ENCODE results near the gene GOLT1B. TPM values are rescaled to one million over a fixed set of nuclear protein-coding genes. Genes with fewer than 3 reads are reported as not detected.

GOLT1B gene
- total and polyA plus RNA-seq, 2 of the 8 experiments (the other 6 are each of a cell fraction or from before 2014, with no cell fraction given): 18.3 to 38.3 TPM

DNA sequence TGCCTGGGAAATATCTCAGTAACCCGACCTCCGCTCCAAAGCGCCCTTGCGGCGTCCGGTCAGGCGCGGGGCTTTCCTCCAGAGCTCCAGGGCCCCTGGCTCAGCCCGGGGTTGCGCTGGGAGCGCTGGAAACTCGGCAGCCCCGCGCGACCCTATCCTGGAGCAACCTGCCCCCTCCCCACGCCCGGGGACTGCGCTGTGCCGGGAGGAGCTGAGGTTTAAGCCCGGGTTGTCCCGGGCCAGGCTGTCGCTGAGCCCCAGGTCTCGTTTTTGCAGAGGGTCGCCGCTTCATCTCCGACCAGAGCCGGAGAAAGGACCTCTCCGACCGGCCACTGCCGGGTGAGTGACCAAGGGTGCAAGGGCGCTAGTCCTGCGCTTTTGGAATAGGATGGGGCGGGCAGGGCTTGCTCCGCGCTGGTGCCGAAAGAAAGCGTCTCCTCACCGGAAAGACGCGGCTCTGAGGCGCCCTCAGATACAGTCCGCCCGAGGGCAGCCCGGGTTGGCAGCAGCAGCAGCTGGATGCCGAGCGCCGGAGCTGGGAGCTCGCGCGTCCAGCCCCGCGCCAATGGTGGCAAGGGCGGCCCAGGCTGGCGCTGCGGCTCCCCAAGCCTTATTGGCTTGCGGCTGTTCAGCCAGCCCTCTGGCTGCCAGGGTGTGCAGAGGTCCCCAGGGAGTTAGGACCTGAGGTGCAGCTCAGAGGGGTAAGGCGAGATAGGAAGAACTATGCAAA lies 26.0 kb downstream of the GOLT1B start:
- no peaks in the 10 kb centered on the region for H3K79me1 ChIP-seq (ENCODE audit: low read depth, low read length)
- FAIRE-seq (no peak), DNase-seq (ENCODE audit: low read depth in 1 of 2, low spot score in 2 of 2) (peak; percentile 54 to 78)
- peak overlapping the region; percentile 53; the same call in 1 of the 2 replicates for H3K18ac ChIP-seq (ENCODE audit: extremely low read depth, low read length)
- H4K20me1 ChIP-seq (replicated peaks in 1 of 2; ENCODE audit: control insufficient read depth in 1 of 2, insufficient read depth in 2 of 2, low read length in 2 of 2): no peaks in the 10 kb centered on the region
- H3K56ac ChIP-seq (replicated peaks; ENCODE audit: insufficient read length, low read depth, low read length): no peak overlapping the region
- no peaks in the 10 kb centered on the region for H3K79me2 ChIP-seq (ENCODE audit: control insufficient read depth in 1 of 2, insufficient read depth in 2 of 2, low read length in 2 of 2)
- CTCF ChIA-PET (ENCODE audit: partially characterized antibody): interaction anchor here (0.6 kb wide), 1 partner anchor 149 kb away, joined by 3 read pairs; no protein-coding TSS in a partner anchor
- no peak overlapping the region for H2BK120ac ChIP-seq (replicated peaks; ENCODE audit: low read depth, low read length)
- H3K23me2 ChIP-seq (ENCODE audit: low read depth, low read length): peaks cover 6% of the 10 kb centered on the region; the same call in 1 of the 2 replicates
- H3K4me3 ChIP-seq (ENCODE audit: extremely low read depth in 1 of 4, insufficient read depth in 2 of 4, low read depth in 3 of 4, low read length in 4 of 4): peak overlapping the region; percentile 51 to 75 (median 62)
- peaks cover 0 to 4% (median 0%) of the 10 kb centered on the region in 4 experiments; a peak in 1 of 7 replicates for H3K4me1 ChIP-seq (replicated peaks in 1 of 4; ENCODE audit: control insufficient read depth in 3 of 4, insufficient read depth in 4 of 4, low read length in 3 of 4)
- no peaks in the 10 kb centered on the region for H3K36me3 ChIP-seq (ENCODE audit: control insufficient read depth in 2 of 4, insufficient read depth in 4 of 4, low read length in 3 of 4)
- 2% methylated on average over 57 of the region's 57 CpGs; no CpG with 5 or more reads in 1 of the 2 experiments for WGBS, 2 experiments (ENCODE audit: extremely low coverage in 1 of 2, insufficient coverage in 1 of 2, insufficient read length in 1 of 2, insufficient replicate concordance in 2 of 2, low coverage in 1 of 2, low lambda C conversion rate in 2 of 2, missing lambda C conversion rate in 1 of 2)
- no peak overlapping the region for H2BK15ac ChIP-seq (ENCODE audit: low read length)
- H3K9me3 ChIP-seq (ENCODE audit: insufficient read depth in 2 of 2, low read depth in 1 of 2, low read length in 1 of 2): no peaks in the 10 kb centered on the region
- POLR2A ChIA-PET (ENCODE audit: partially characterized antibody): interaction anchor here (0.8 to 2.8 kb wide), 11 partner anchors 11 to 130 kb away, joined by 3 to 18 read pairs (median 4); partner anchors contain the start of genes GOLT1B, LDHB and RECQL
- peak overlapping the region; percentile 67 to 86 for H3K4me2 ChIP-seq (ENCODE audit: insufficient read depth in 1 of 2, low read depth in 2 of 2, low read length in 2 of 2)
- peak overlapping the region; percentile 30 to 62 (median 35); a peak in 6 of 7 replicates for H3K9ac ChIP-seq (replicated peaks in 1 of 4; ENCODE audit: extremely low read depth in 1 of 4, low read depth in 3 of 4, low read length in 3 of 4)
- no peak overlapping the region for H3K14ac ChIP-seq (ENCODE audit: insufficient read length)
- no peak overlapping the region for H2BK12ac ChIP-seq (ENCODE audit: low read depth, low read length)
- H2BK5ac ChIP-seq (ENCODE audit: low read depth, low read length): no peak overlapping the region
- no peak overlapping the region for H3K4ac ChIP-seq (replicated peaks; ENCODE audit: insufficient read length, low read depth, low read length)
- no peak overlapping the region for H2BK20ac ChIP-seq (ENCODE audit: low read length)
- H4K5ac ChIP-seq (ENCODE audit: insufficient read length, low read depth, low read length): no peak overlapping the region
- no peak overlapping the region for H4K91ac ChIP-seq (replicated peaks; ENCODE audit: insufficient read length, low read length)
- H2AFZ ChIP-seq (ENCODE audit: low read length): peak overlapping the region; percentile 70
- peaks cover 0 to 16% (median 9%) of the 10 kb centered on the region in 4 experiments; a peak in 5 of 7 replicates for H3K27me3 ChIP-seq (replicated peaks in 1 of 4; ENCODE audit: control insufficient read depth in 3 of 4, extremely low read depth in 1 of 4, insufficient read depth in 3 of 4, low read length in 3 of 4)
- no peak overlapping the region for H3K27ac ChIP-seq (ENCODE audit: low read depth, low read length)
- H2AK5ac ChIP-seq (ENCODE audit: low read depth, low read length): no peak overlapping the region
- H4K8ac ChIP-seq (ENCODE audit: extremely low read depth, insufficient read depth, low read length): peak overlapping the region; percentile 90; the same call in 1 of the 2 replicates
- no peak overlapping the region for H3K23ac ChIP-seq (ENCODE audit: insufficient read length)
- no peak for TF ChIP-seq SIX5 (IDR thresholded peaks at IDR 0.05; ENCODE audit: low read depth, low read length)
- no peak for TF ChIP-seq POLR2AphosphoS5 (IDR thresholded peaks at IDR 0.05; ENCODE audit: low read depth, low read length)
- TF ChIP-seq POLR2A (IDR thresholded peaks at IDR 0.05; ENCODE audit: control extremely low read depth in 1 of 2, low read depth in 2 of 2, low read length in 2 of 2): peak in 1 of 2 experiments; percentile 65; a peak in 2 of 3 replicates
- TF ChIP-seq EZH2 (IDR thresholded peaks at IDR 0.05; ENCODE audit: low read depth, low read length, severe bottlenecking): peak; percentile 50
- TF ChIP-seq RAD21 (IDR thresholded peaks at IDR 0.05 in 1 of 2, conservative IDR thresholded peaks at IDR 0.05 in 1 of 2; ENCODE audit: low read depth in 2 of 2, low read length in 2 of 2): 0 out of 4 replicates have a peak, but pooled peaks of 1 of the 2 experiments have one; percentile 1
- peak; percentile 62; the same call in 1 of the 2 replicates for TF ChIP-seq TBP (IDR thresholded peaks at IDR 0.05; ENCODE audit: low read depth, low read length)
- TF ChIP-seq JUND (IDR thresholded peaks at IDR 0.05; ENCODE audit: low read length): no peak
- no peak for TF ChIP-seq CTBP2 (IDR thresholded peaks at IDR 0.05; ENCODE audit: borderline replicate concordance, insufficient read depth, insufficient read length, low read length)
- no peak for TF ChIP-seq RNF2 (IDR thresholded peaks at IDR 0.05; ENCODE audit: borderline replicate concordance, low read depth, low read length, missing control alignments, poor library complexity, severe bottlenecking)
- TF ChIP-seq CREB1 (IDR thresholded peaks at IDR 0.05): peak; percentile 81
- TF ChIP-seq CEBPB (IDR thresholded peaks at IDR 0.05; ENCODE audit: low read depth, low read length): no peak

Measured in H1 (cell line).